Caco-2 (cell line): Measurements from ENCODE around the gene CMTM2. TPM values are rescaled to one million over a fixed set of nuclear protein-coding genes. Genes with fewer than 3 reads are reported as not detected.

Experiments used
- BruUV-seq: library from RNA; stranded (reverse); fragments of 400-500 nt; replicated peaks from 2 replicates; lab custom pipeline; 2021; lab: Mats Ljungman, UMichigan
- CTCF ChIA-PET: fragments of 300-600 bp; sonication (Branson Sonifier 250); formaldehyde crosslinking; loops from one replicate; lab custom pipeline; 2022; ENCODE audit warnings: antibody characterized with exemption; lab: Charles Lee
- POLR2A ChIA-PET: fragments of 300-600 bp; sonication (Branson Sonifier 250); formaldehyde crosslinking; loops from one replicate; lab custom pipeline; 2022; ENCODE audit warnings: antibody characterized with exemption; lab: Charles Lee
- DNase-seq, 2 experiments: peaks; one replicate each; pipeline versions ENCODE4 v3.0.0 to v3.0.0-alpha.2; 2020 to 2022
- H3K27me3 ChIP-seq: replicated peaks from 2 replicates; pipeline ENCODE4 v1.6.0; 2011; ENCODE audit warnings: low read length; ENCODE audit not compliant: control insufficient read depth, insufficient read depth
- H3K36me3 ChIP-seq: 2 replicates; pipeline ENCODE4 v1.5.1; 2011; ENCODE audit warnings: low read length; ENCODE audit not compliant: control insufficient read depth, insufficient read depth
- H3K4me1 ChIP-seq: fragments of 250-450 bp; sonication (Bioruptor Pico); 2 replicates; pipeline ENCODE4 v1.5.1; 2020; ENCODE audit warnings: mild to moderate bottlenecking
- H3K4me3 ChIP-seq: 2 replicates; pipeline ENCODE4 v1.5.1; 2011; ENCODE audit warnings: low read depth, mild to moderate bottlenecking, control low read depth, low read length
- H3K9me3 ChIP-seq: fragments of 250-450 bp; sonication (Bioruptor Pico); 2 replicates; pipeline ENCODE4 v1.5.1; 2020; ENCODE audit warnings: mild to moderate bottlenecking, moderate library complexity
- H3K27ac Mint-ChIP-seq: one replicate; pipeline ENCODE4 v1.8.0; 2022; ENCODE audit warnings: mixed read lengths; ENCODE audit not compliant: unreplicated experiment
- H3K27me3 Mint-ChIP-seq: one replicate; pipeline ENCODE4 v1.8.0; 2022; ENCODE audit warnings: mixed read lengths; ENCODE audit not compliant: insufficient read depth, unreplicated experiment
- H3K36me3 Mint-ChIP-seq: one replicate; pipeline ENCODE4 v1.8.0; 2022; ENCODE audit warnings: mild to moderate bottlenecking, mixed read lengths; ENCODE audit not compliant: insufficient read depth, unreplicated experiment
- H3K4me1 Mint-ChIP-seq: one replicate; pipeline ENCODE4 v1.8.0; 2022; ENCODE audit warnings: low read depth, mixed read lengths; ENCODE audit not compliant: unreplicated experiment
- H3K4me3 Mint-ChIP-seq: one replicate; pipeline ENCODE4 v1.8.0; 2022; ENCODE audit warnings: mild to moderate bottlenecking, moderate library complexity, mixed read lengths; ENCODE audit not compliant: unreplicated experiment
- H3K9me3 Mint-ChIP-seq: one replicate; pipeline ENCODE4 v1.8.0; 2022; ENCODE audit warnings: mixed read lengths; ENCODE audit not compliant: unreplicated experiment
- intact Hi-C: fragments of 100-400 bp; cut with micrococcal nuclease; formaldehyde crosslinking; loops from one replicate; pipeline ENCODE4 v1.10.0; 2022; ENCODE audit not compliant: unreplicated experiment
- total RNA-seq: library from RNA; stranded (reverse); gene quantifications from 2 replicates; pipeline ENCODE4 v1.2.3, GENCODE V29; 2022
- TF ChIP-seq, protein P1 (sequence below), 2 experiments: fragments of 200-600 bp in 1 of 2; IDR thresholded peaks; 1 replicate in 1 of 2; 2 replicates in 1 of 2; pipeline versions ENCODE4 v1.5.1 to v1.8.0; 2011 to 2022; ENCODE audit warnings: antibody characterized with exemption in 1 of 2, control low read depth in 1 of 2, inconsistent platforms in 1 of 2, low read depth in 1 of 2, low read length in 1 of 2, mild to moderate bottlenecking in 1 of 2, moderate library complexity in 1 of 2; ENCODE audit not compliant: insufficient read depth in 1 of 2, severe bottlenecking in 1 of 2, unreplicated experiment in 1 of 2

CMTM2 gene
- total RNA-seq, 1 experiment from 2014 or later = not detected

DNA sequence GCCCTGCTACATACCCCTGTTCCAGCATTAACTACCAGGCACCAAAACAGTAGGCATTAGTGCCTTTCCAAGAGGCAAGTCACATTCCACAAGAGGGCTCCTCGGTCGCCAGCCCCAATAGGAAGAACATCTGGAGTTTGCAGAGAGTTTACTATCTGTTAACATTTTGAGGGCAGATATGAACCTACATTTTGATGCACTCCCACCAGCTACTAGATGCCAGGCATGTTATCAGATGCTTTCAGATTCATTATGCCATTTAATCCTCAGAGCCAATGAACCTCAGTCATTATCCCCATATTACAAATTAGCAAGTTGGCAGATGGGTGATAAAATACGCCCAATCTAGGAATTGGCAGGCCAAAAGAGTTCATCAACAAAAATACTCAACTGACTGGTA is 4.2 kb upstream of the CMTM2 start:
- no peak for DNase-seq
- ChIA-PET POLR2A (no interaction called here), CTCF (interaction anchor here (2.5 kb wide), 1 partner anchor 33 kb away, joined by 7 read pairs; no protein-coding TSS in a partner anchor)
- no peak overlapping the region for H3K4me3 ChIP-seq
- intact Hi-C loops = no loop called here
- no TSS peak for BruUV-seq
- H3K4me1 ChIP-seq = no peaks in the 10 kb centered on the region
- no peaks in the 10 kb centered on the region for H3K36me3 ChIP-seq
- no peak overlapping the region for H3K4me3 Mint-ChIP-seq
- no peaks in the 10 kb centered on the region for H3K9me3 Mint-ChIP-seq
- H3K36me3 Mint-ChIP-seq = no peaks in the 10 kb centered on the region
- H3K27ac Mint-ChIP-seq = no peak overlapping the region
- no peaks in the 10 kb centered on the region for H3K27me3 Mint-ChIP-seq
- no peaks in the 10 kb centered on the region for H3K27me3 ChIP-seq
- TF ChIP-seq, protein P1, sequence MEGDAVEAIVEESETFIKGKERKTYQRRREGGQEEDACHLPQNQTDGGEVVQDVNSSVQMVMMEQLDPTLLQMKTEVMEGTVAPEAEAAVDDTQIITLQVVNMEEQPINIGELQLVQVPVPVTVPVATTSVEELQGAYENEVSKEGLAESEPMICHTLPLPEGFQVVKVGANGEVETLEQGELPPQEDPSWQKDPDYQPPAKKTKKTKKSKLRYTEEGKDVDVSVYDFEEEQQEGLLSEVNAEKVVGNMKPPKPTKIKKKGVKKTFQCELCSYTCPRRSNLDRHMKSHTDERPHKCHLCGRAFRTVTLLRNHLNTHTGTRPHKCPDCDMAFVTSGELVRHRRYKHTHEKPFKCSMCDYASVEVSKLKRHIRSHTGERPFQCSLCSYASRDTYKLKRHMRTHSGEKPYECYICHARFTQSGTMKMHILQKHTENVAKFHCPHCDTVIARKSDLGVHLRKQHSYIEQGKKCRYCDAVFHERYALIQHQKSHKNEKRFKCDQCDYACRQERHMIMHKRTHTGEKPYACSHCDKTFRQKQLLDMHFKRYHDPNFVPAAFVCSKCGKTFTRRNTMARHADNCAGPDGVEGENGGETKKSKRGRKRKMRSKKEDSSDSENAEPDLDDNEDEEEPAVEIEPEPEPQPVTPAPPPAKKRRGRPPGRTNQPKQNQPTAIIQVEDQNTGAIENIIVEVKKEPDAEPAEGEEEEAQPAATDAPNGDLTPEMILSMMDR (IDR thresholded peaks at IDR 0.05; ENCODE audit: insufficient read depth in 1 of 2, low read depth in 1 of 2, low read length in 1 of 2, severe bottlenecking in 1 of 2, unreplicated experiment in 1 of 2) = no peak
- no peaks in the 10 kb centered on the region for H3K4me1 Mint-ChIP-seq
- no peaks in the 10 kb centered on the region for H3K9me3 ChIP-seq

DNA sequence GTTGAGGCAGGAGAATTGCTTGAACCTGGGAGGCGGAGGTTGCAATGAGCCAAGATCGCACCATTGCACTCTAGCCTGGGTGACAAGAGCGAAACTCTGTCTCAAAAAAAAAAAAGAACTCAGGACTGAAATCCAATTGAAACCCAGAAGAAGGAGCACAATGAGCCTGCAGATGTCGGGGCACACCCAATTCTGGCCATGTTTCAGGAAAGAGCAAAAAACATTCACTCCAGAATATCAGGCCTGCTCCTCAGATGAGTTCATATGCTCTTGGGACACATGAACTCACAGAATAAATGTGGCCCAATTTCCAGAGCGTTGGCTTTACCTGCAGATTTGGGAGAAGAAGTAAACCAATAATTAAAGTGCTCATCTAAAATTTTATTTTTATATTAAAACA is 3.0 kb upstream of the CMTM2 start:
- ChIA-PET CTCF (no interaction called here), POLR2A (interaction anchor here (0.6 kb wide), 1 partner anchor 87 kb away, joined by 3 read pairs; no protein-coding TSS in a partner anchor)
- Histone ChIP-seq H3K36me3 (no peaks in the 10 kb centered on the region), H3K9me3 (no peaks in the 10 kb centered on the region), H3K4me3 (no peak overlapping the region), H3K27me3 (no peaks in the 10 kb centered on the region), H3K4me1 (peaks cover 6% of the 10 kb centered on the region; the same call in 1 of the 2 replicates)
- intact Hi-C loops = no loop called here
- Mint-ChIP-seq H3K9me3 (no peaks in the 10 kb centered on the region), H3K4me3 (no peak overlapping the region), H3K27ac (no peak overlapping the region), H3K36me3 (no peaks in the 10 kb centered on the region), H3K4me1 (no peaks in the 10 kb centered on the region), H3K27me3 (no peaks in the 10 kb centered on the region)
- no peak for DNase-seq
- TF ChIP-seq, protein P1 (IDR thresholded peaks at IDR 0.05; ENCODE audit: insufficient read depth in 1 of 2, low read depth in 1 of 2, low read length in 1 of 2, severe bottlenecking in 1 of 2, unreplicated experiment in 1 of 2) = no peak
- no TSS peak for BruUV-seq

DNA sequence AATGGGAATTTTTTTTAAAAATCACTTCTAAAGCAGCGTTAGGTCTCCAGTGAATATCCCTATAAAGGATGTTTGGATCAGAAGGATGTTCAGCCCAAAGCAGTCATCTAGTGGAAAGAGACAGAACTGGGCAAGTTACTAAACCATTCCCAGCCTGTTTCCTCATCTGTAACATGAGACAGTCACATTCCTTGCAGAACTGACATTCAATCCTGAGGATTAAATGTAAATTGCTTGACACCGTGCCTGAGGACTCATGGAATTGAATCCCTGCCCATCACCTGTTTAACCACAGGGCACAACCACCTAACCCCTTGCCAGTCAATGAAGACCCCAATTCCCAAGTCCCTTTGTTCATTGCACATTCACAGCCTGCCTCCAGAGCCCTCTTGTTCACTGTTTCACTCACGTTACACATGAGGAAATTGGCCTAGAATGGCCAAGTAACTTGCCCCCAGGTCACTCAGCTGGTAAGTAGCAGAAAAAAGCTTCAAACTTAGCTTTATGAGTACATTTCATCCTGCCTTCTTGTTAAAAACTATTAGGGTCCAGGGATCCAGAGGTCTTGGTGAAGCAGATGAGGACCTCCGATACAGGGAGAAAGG is 1.4 kb downstream of the CMTM2 start:
- peaks cover 3% of the 10 kb centered on the region for H3K27me3 Mint-ChIP-seq
- H3K36me3 Mint-ChIP-seq = no peaks in the 10 kb centered on the region
- H3K27ac Mint-ChIP-seq = no peak overlapping the region
- no peak for DNase-seq
- TF ChIP-seq, protein P1 (IDR thresholded peaks at IDR 0.05; ENCODE audit: insufficient read depth in 1 of 2, low read depth in 1 of 2, low read length in 1 of 2, severe bottlenecking in 1 of 2, unreplicated experiment in 1 of 2) = no peak
- Histone ChIP-seq H3K27me3 (no peaks in the 10 kb centered on the region), H3K4me3 (no peak overlapping the region), H3K4me1 (peaks cover 9% of the 10 kb centered on the region; the same call in 1 of the 2 replicates), H3K36me3 (no peaks in the 10 kb centered on the region), H3K9me3 (no peaks in the 10 kb centered on the region)
- no TSS peak for BruUV-seq
- ChIA-PET POLR2A (no interaction called here), CTCF (interaction anchor here (1.1 kb wide), 1 partner anchor 24 kb away, joined by 4 read pairs; the partner anchor contains the start of gene CMTM3)
- no peak overlapping the region for H3K4me3 Mint-ChIP-seq
- intact Hi-C loops = no loop called here
- no peaks in the 10 kb centered on the region for H3K4me1 Mint-ChIP-seq
- no peaks in the 10 kb centered on the region for H3K9me3 Mint-ChIP-seq
